ENCODE data around the gene PPP4R3A. TPM values are rescaled to one million over a fixed set of nuclear protein-coding genes. Genes with fewer than 3 reads are reported as not detected.

PPP4R3A gene
- total RNA-seq, 2 experiments from 2014 or later, result 121 to 129 TPM

Other genes starting within 250 kb of the PPP4R3A start
- 100 to 1,000 TPM; 147 to 153 TPM for gene CCDC88C, start 92.5 kb downstream of the PPP4R3A start, total RNA-seq
- gene CATSPERB, start 221.8 kb upstream of the PPP4R3A start, total RNA-seq, result 1 to 10 TPM in 1 of 2 experiments, under 1 TPM in 1; 0.92 to 1.5 TPM

Data from activated CD8-positive, alpha-beta T cell treated with anti-CD3 and anti-CD28 coated beads, Interleukin-2, amount 10 ng/mL, durations not matched to agents 7 days and 5 days (primary cell).